MM.1S (cell line): ENCODE data around the gene NARF.

Experiments used
- DNase-seq: peaks from one replicate; pipeline ENCODE4 v3.0.0-alpha.2; 2015
- H2AFZ ChIP-seq: fragments of 300-600 bp; sonication (generic); 2 replicates; pipeline ENCODE4 v1.6.0; 2016; ENCODE audit warnings: antibody characterized with exemption, low read length
- H3F3A ChIP-seq: fragments of 300-600 bp; sonication (generic); 2 replicates; pipeline ENCODE4 v1.6.1; 2016; ENCODE audit warnings: mild to moderate bottlenecking, antibody characterized with exemption, low read length, moderate library complexity, mixed read lengths; ENCODE audit not compliant: insufficient read depth
- H3K27ac ChIP-seq: fragments of 300-600 bp; sonication (generic); 2 replicates; pipeline ENCODE4 v1.5.1; 2016; ENCODE audit warnings: mild to moderate bottlenecking, low read length
- H3K27me3 ChIP-seq: fragments of 300-600 bp; sonication (generic); replicated peaks from 2 replicates; pipeline ENCODE4 v1.6.0; 2016; ENCODE audit warnings: low read length; ENCODE audit not compliant: insufficient read depth
- H3K36me3 ChIP-seq: fragments of 300-600 bp; sonication (generic); replicated peaks from 2 replicates; pipeline ENCODE4 v1.6.1; 2016; ENCODE audit warnings: mild to moderate bottlenecking, low read length, mixed read lengths; ENCODE audit not compliant: insufficient read depth
- H3K4me1 ChIP-seq: fragments of 300-600 bp; sonication (generic); 2 replicates; pipeline ENCODE4 v1.6.1; 2016; ENCODE audit warnings: low read length, mixed read lengths
- H3K4me2 ChIP-seq: fragments of 300-600 bp; sonication (generic); 2 replicates; pipeline ENCODE4 v1.6.0; 2016; ENCODE audit warnings: low read depth, low read length
- H3K4me3 ChIP-seq: fragments of 300-600 bp; sonication (generic); 2 replicates; pipeline ENCODE4 v1.5.1; 2016; ENCODE audit warnings: low read length, mixed read lengths
- H3K79me2 ChIP-seq: fragments of 300-600 bp; sonication (generic); 2 replicates; pipeline ENCODE4 v1.6.1; 2016; ENCODE audit warnings: mixed run types, low read length, mixed read lengths
- H3K9ac ChIP-seq: fragments of 300-600 bp; sonication (generic); 2 replicates; pipeline ENCODE4 v1.6.1; 2016; ENCODE audit warnings: low read length, mixed read lengths
- H3K9me2 ChIP-seq: fragments of 300-600 bp; sonication (generic); replicated peaks from 2 replicates; pipeline ENCODE4 v1.6.1; 2016; ENCODE audit warnings: mild to moderate bottlenecking, low read length, mixed read lengths; ENCODE audit not compliant: insufficient read depth
- H3K9me3 ChIP-seq: fragments of 300-600 bp; sonication (generic); replicated peaks from 2 replicates; pipeline ENCODE4 v1.6.1; 2016; ENCODE audit warnings: mild to moderate bottlenecking, low read length, mixed read lengths; ENCODE audit not compliant: insufficient read depth
- H4K20me1 ChIP-seq: fragments of 300-600 bp; sonication (generic); 2 replicates; pipeline ENCODE4 v1.6.1; 2016; ENCODE audit warnings: mild to moderate bottlenecking, low read length, moderate library complexity, mixed read lengths; ENCODE audit not compliant: insufficient read depth
- CTCF ChIP-seq: fragments of 300-600 bp; sonication (generic); IDR thresholded peaks from 2 replicates; pipeline ENCODE4 v1.5.1; 2016; ENCODE audit warnings: antibody characterized with exemption, low read length, mixed read lengths
- EZH2 ChIP-seq: fragments of 300-600 bp; sonication (generic); optimal IDR thresholded peaks from 2 replicates; pipeline ENCODE3; 2017; ENCODE audit warnings: low read depth, mild to moderate bottlenecking, antibody characterized with exemption, low read length, mixed read lengths
- EZH2phosphoT487 ChIP-seq: fragments of 300-600 bp; sonication (generic); IDR thresholded peaks from 2 replicates; pipeline ENCODE4 v1.6.1; 2018; ENCODE audit warnings: antibody characterized with exemption, low read length

The NARF gene

GRCh38 chr17:82444284-82444893 is 14.2 kb upstream of the NARF start:
- Histone ChIP-seq H3K9ac (no peak overlapping the region), H3K27ac (no peak overlapping the region), H2AFZ (no peak overlapping the region), H3K9me3 (no peaks in the 10 kb centered on the region), H3K36me3 (no peaks in the 10 kb centered on the region; the same call in 1 of the 2 replicates), H3K79me2 (peaks cover 47% of the 10 kb centered on the region), H3K9me2 (no peaks in the 10 kb centered on the region), H3K4me3 (no peak overlapping the region), H3K27me3 (no peaks in the 10 kb centered on the region), H3K4me1 (0 out of 2 replicates have a peak, but pooled peaks cover 6% of the 10 kb centered on the region), H3F3A (peaks cover 13% of the 10 kb centered on the region), H3K4me2 (no peak overlapping the region), H4K20me1 (no peaks in the 10 kb centered on the region)
- DNase-seq: no peak
- TF ChIP-seq CTCF (no peak), EZH2phosphoT487 (no peak), EZH2 (no peak)

DNA sequence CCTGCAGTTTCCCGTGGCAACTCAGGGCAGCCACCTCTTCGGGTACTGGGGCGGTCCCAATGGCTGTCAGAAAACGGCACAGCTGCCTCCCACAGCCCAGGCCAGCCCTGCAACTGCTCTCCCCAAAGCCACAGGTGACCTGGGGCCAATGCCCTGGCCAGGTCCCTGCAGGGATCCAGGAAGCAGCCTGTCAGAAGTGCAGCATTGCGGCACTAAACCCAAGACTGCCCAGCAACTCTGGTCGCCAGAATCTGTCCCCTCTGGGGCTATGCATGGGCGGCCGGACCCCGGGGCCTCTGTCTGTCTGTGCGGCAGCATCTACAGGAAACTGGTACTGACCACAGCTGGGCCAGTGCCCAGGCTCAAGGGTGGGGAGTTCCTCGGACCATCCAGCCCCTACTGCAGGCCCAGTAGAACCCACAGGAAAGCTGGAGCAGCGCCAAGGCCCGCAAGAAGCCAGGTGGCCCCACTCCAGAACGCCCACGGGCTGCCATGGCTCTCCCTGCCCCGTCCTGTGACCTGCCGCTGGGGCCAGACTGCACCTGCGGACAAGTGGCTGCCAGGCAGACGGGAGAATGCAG is 13.5 kb upstream of the NARF start:
- no peak overlapping the region for H3K9ac ChIP-seq
- H3K27ac ChIP-seq: no peak overlapping the region
- 0 out of 2 replicates have a peak, but pooled peaks cover 6% of the 10 kb centered on the region for H3K4me1 ChIP-seq
- H3K9me2 ChIP-seq: no peaks in the 10 kb centered on the region
- H3K4me3 ChIP-seq: no peak overlapping the region
- H4K20me1 ChIP-seq: no peaks in the 10 kb centered on the region
- H2AFZ ChIP-seq: no peak overlapping the region
- peaks cover 52% of the 10 kb centered on the region for H3K79me2 ChIP-seq
- DNase-seq: no peak
- no peak for TF ChIP-seq CTCF
- TF ChIP-seq EZH2: no peak
- no peak for TF ChIP-seq EZH2phosphoT487
- no peaks in the 10 kb centered on the region for H3K9me3 ChIP-seq
- H3K27me3 ChIP-seq: no peaks in the 10 kb centered on the region
- no peaks in the 10 kb centered on the region; the same call in 1 of the 2 replicates for H3K36me3 ChIP-seq
- H3K4me2 ChIP-seq: no peak overlapping the region
- peaks cover 20% of the 10 kb centered on the region for H3F3A ChIP-seq

- Histone ChIP-seq H3K9ac (no peak overlapping the region), H3K4me3 (no peak overlapping the region), H3K4me1 (0 out of 2 replicates have a peak, but pooled peaks cover 6% of the 10 kb centered on the region), H4K20me1 (no peaks in the 10 kb centered on the region), H3K36me3 (no peaks in the 10 kb centered on the region; the same call in 1 of the 2 replicates), H3K4me2 (no peak overlapping the region), H2AFZ (no peak overlapping the region), H3K79me2 (peaks cover 58% of the 10 kb centered on the region), H3F3A (peaks cover 23% of the 10 kb centered on the region), H3K9me3 (no peaks in the 10 kb centered on the region), H3K27ac (no peak overlapping the region), H3K27me3 (no peaks in the 10 kb centered on the region), H3K9me2 (no peaks in the 10 kb centered on the region)
- DNase-seq: no peak
- TF ChIP-seq EZH2: no peak
- TF ChIP-seq EZH2phosphoT487: no peak
- TF ChIP-seq CTCF: no peak
Observed at GRCh38 chr17:82445542-82445941, 13.0 kb upstream of the NARF start.
